ENCODE data around the gene BABAM2. TPM values are rescaled to one million over a fixed set of nuclear protein-coding genes. Genes with fewer than 3 reads are reported as not detected.
A peak's percentile ranks its signal among the peaks of the same experiment; 100 is the strongest.

Gene BABAM2
- total and polyA plus RNA-seq, 2 of the 4 experiments (the other 2 are of a cell fraction), result 20.9 to 23.1 TPM

GRCh38 chr2:27890924-27891672, 569 bp downstream of the BABAM2 start:
- WGBS, 2 experiments (ENCODE audit: extremely low coverage in 2 of 2, insufficient read length in 1 of 2), result 0% methylated on average over 4 of the region's 24 CpGs; no CpG with 5 or more reads in 1 of the 2 experiments
- dilution Hi-C loops (cut with HindIII; ENCODE audit: low sequenced_read_pairs, unreplicated experiment), result no loop called here
- Histone ChIP-seq H3K27me3 (ENCODE audit: control insufficient read depth, insufficient read depth, low read length) (no peaks in the 10 kb centered on the region), H3K14ac (replicated peaks; ENCODE audit: low read depth, low read length) (peak overlapping the region; percentile 94), H4K8ac (ENCODE audit: low read depth in 2 of 2, low read length in 2 of 2) (peak overlapping the region; percentile 98 to 99), H3K36me3 (ENCODE audit: control insufficient read depth, insufficient read depth, low read length) (peaks cover 2% of the 10 kb centered on the region; the same call in 1 of the 2 replicates), H3K56ac (ENCODE audit: extremely low read depth, insufficient read depth, low read length) (peak overlapping the region; percentile 85), H3K4ac (ENCODE audit: low read depth, low read length) (peak overlapping the region; percentile 94), H3K9ac (ENCODE audit: low read depth, low read length) (peak overlapping the region; percentile 82), H3K4me2 (ENCODE audit: low read depth, low read length) (peak overlapping the region; percentile 70), H4K20me1 (ENCODE audit: insufficient read depth, low read length) (no peaks in the 10 kb centered on the region), H3K27ac (ENCODE audit: insufficient read depth, low read length) (peak overlapping the region; percentile 81), H3K79me1 (ENCODE audit: low read depth in 1 of 2, low read length in 2 of 2) (peaks cover 12 to 30% of the 10 kb centered on the region in 2 experiments; a peak in 3 of 4 replicates), H3K18ac (ENCODE audit: low read depth, low read length) (peak overlapping the region; percentile 59), H4K5ac (ENCODE audit: low read depth, low read length) (peak overlapping the region; percentile 81), H3K9me3 (ENCODE audit: control insufficient read depth, insufficient read depth, low read length) (no peaks in the 10 kb centered on the region), H2BK15ac (ENCODE audit: low read depth, low read length) (peak overlapping the region; percentile 90), H3K23ac (ENCODE audit: low read depth, low read length) (peak overlapping the region; percentile 97), H2AFZ (replicated peaks; ENCODE audit: low read length, poor library complexity) (peak overlapping the region; percentile 98), H2BK20ac (ENCODE audit: low read depth, low read length) (peak overlapping the region; percentile 77), H3K4me1 (ENCODE audit: control insufficient read depth, insufficient read depth, low read length) (peaks cover 2% of the 10 kb centered on the region; the same call in 1 of the 2 replicates), H2BK120ac (ENCODE audit: low read depth, low read length) (peak overlapping the region; percentile 93), H2AK9ac (replicated peaks; ENCODE audit: low read depth, low read length, poor library complexity) (peak overlapping the region; percentile 86), H4K91ac (ENCODE audit: insufficient read depth, low read depth, low read length) (peak overlapping the region; percentile 93), H3K4me3 (ENCODE audit: insufficient read depth, low read depth, low read length) (peak overlapping the region; percentile 85), H2BK5ac (ENCODE audit: low read depth, low read length, poor library complexity, severe bottlenecking) (peak overlapping the region; percentile 68), H2AK5ac (ENCODE audit: low read depth, low read length) (peak overlapping the region; percentile 97), H3K9me1 (ENCODE audit: insufficient read depth, low read length) (peaks cover 4% of the 10 kb centered on the region)
- ATAC-seq (ENCODE audit: low read depth) (peak; percentile 5), DNase-seq (peak; percentile 83)
- ChIA-PET CTCF (interaction anchor here (1.3 kb wide), 1 partner anchor 410 kb away, joined by 3 read pairs; no protein-coding TSS in a partner anchor), POLR2A (ENCODE audit: unreplicated experiment) (no interaction called here)
- no peak for TF ChIP-seq SMC3 (IDR thresholded peaks at IDR 0.05; ENCODE audit: low read depth, low read length)
- TF ChIP-seq MAFK (IDR thresholded peaks at IDR 0.05; ENCODE audit: low read depth, low read length), result no peak
- TF ChIP-seq CHD1 (IDR thresholded peaks at IDR 0.05; ENCODE audit: low read depth, low read length), result no peak
- TF ChIP-seq NFE2L2 (IDR thresholded peaks at IDR 0.05; ENCODE audit: low read depth, low read length), result peak; percentile 50; the same call in 1 of the 2 replicates
- TF ChIP-seq MXI1 (IDR thresholded peaks at IDR 0.05; ENCODE audit: borderline replicate concordance, low read depth, low read length), result no peak
- peak; percentile 49; the same call in 1 of the 2 replicates for TF ChIP-seq BHLHE40 (IDR thresholded peaks at IDR 0.05; ENCODE audit: low read depth, low read length)
- TF ChIP-seq CTCF (conservative IDR thresholded peaks at IDR 0.05; ENCODE audit: low read depth, low read length), result no peak
- TF ChIP-seq ELK1 (IDR thresholded peaks at IDR 0.05; ENCODE audit: borderline replicate concordance, low read depth, low read length), result no peak
- TF ChIP-seq CEBPB (IDR thresholded peaks at IDR 0.05; ENCODE audit: low read depth, low read length), result no peak
- no peak for TF ChIP-seq RCOR1 (IDR thresholded peaks at IDR 0.05; ENCODE audit: insufficient replicate concordance, low read length)
- TF ChIP-seq USF2 (IDR thresholded peaks at IDR 0.05; ENCODE audit: low read depth, low read length), result peak; percentile 58
- no peak for TF ChIP-seq RFX5 (IDR thresholded peaks at IDR 0.05; ENCODE audit: low read depth, low read length)
- in situ Hi-C loops (cut with MboI; ENCODE audit: low sequenced_read_pairs), result no loop called here
- BruUV-seq (replicated peaks), result TSS peak; percentile 49
- intact Hi-C loops (cut with micrococcal nuclease), result loop anchor here (1.0 kb wide), 1 partner anchor 501 kb away; the partner anchor contains the start of gene FOSL2
